ENCODE results near the gene MAP4K3.
"Not testable (repeated sequence)": the region's sequence is repeated elsewhere in the genome, so short reads cannot be mapped to it uniquely, and the experiment has no call there.

The MAP4K3 gene

GRCh38 chr2:39350658-39351057 lies 86.4 kb downstream of the MAP4K3 start:
- no peak overlapping the region for H3K4me3 ChIP-seq (ENCODE audit: low read depth, low read length)
- no peak for TF ChIP-seq CTCF (IDR thresholded peaks at IDR 0.05; ENCODE audit: low read depth, low read length)
- in situ Hi-C loops (cut with HindIII; ENCODE audit: low sequenced_read_pairs) = no loop called here
- DNase-seq (ENCODE audit: low read depth, low spot score) = no peak

GRCh38 chr2:39338502-39338901 lies 98.6 kb downstream of the MAP4K3 start:
- in situ Hi-C loops (cut with HindIII; ENCODE audit: low sequenced_read_pairs) = no loop called here
- DNase-seq (ENCODE audit: low read depth, low spot score) = no peak
- no peak for TF ChIP-seq CTCF (IDR thresholded peaks at IDR 0.05; ENCODE audit: low read depth, low read length)
- H3K4me3 ChIP-seq (ENCODE audit: low read depth, low read length) = no peak overlapping the region

- TF ChIP-seq CTCF (IDR thresholded peaks at IDR 0.05; ENCODE audit: low read depth, low read length) = no peak
- H3K4me3 ChIP-seq (ENCODE audit: low read depth, low read length) = no peak overlapping the region
- no peak for DNase-seq (ENCODE audit: low read depth, low spot score)
- in situ Hi-C loops (cut with HindIII; ENCODE audit: low sequenced_read_pairs) = no loop called here
Observed at GRCh38 chr2:39335930-39336329, 101.2 kb downstream of the MAP4K3 start.

- DNase-seq (ENCODE audit: low read depth, low spot score) = no peak
- TF ChIP-seq CTCF (IDR thresholded peaks at IDR 0.05; ENCODE audit: low read depth, low read length) = no peak
- no peak overlapping the region for H3K4me3 ChIP-seq (ENCODE audit: low read depth, low read length)
- in situ Hi-C loops (cut with HindIII; ENCODE audit: low sequenced_read_pairs) = no loop called here
Observed at GRCh38 chr2:39334978-39335377, 102.1 kb downstream of the MAP4K3 start.

GRCh38 chr2:39334529-39334928 lies 102.6 kb downstream of the MAP4K3 start:
- DNase-seq (ENCODE audit: low read depth, low spot score) = no peak
- no peak overlapping the region for H3K4me3 ChIP-seq (ENCODE audit: low read depth, low read length)
- no peak for TF ChIP-seq CTCF (IDR thresholded peaks at IDR 0.05; ENCODE audit: low read depth, low read length)
- in situ Hi-C loops (cut with HindIII; ENCODE audit: low sequenced_read_pairs) = no loop called here

GRCh38 chr2:39326644-39327043 lies 110.4 kb downstream of the MAP4K3 start:
- TF ChIP-seq CTCF (IDR thresholded peaks at IDR 0.05; ENCODE audit: low read depth, low read length) = no peak
- no peak overlapping the region for H3K4me3 ChIP-seq (ENCODE audit: low read depth, low read length)
- DNase-seq (ENCODE audit: low read depth, low spot score) = no peak
- in situ Hi-C loops (cut with HindIII; ENCODE audit: low sequenced_read_pairs) = no loop called here

- no peak overlapping the region for H3K4me3 ChIP-seq (ENCODE audit: low read depth, low read length)
- in situ Hi-C loops (cut with HindIII; ENCODE audit: low sequenced_read_pairs) = no loop called here
Observed at GRCh38 chr2:39325966-39326365, 111.1 kb downstream of the MAP4K3 start.

GRCh38 chr2:39321056-39322035 lies 115.7 kb downstream of the MAP4K3 start:
- in situ Hi-C loops (cut with HindIII; ENCODE audit: low sequenced_read_pairs) = not testable (repeated sequence)

More at GRCh38 chr2:39325966-39326365, 111.1 kb downstream of the MAP4K3 start:
- no peak for TF ChIP-seq CTCF (IDR thresholded peaks at IDR 0.05; ENCODE audit: low read depth, low read length)
- peak; percentile 26 for DNase-seq (ENCODE audit: low read depth, low spot score)

More at GRCh38 chr2:39321056-39322035, 115.7 kb downstream of the MAP4K3 start:
- DNase-seq (ENCODE audit: low read depth, low spot score); H3K4me3 ChIP-seq (ENCODE audit: low read depth, low read length): not testable (repeated sequence)

All from astrocyte of the spinal cord (primary cell).